Prostate gland (tissue), 2 donors: ENCODE measurements around the gene PMVK. TPM values are rescaled to one million over a fixed set of nuclear protein-coding genes. Genes with fewer than 3 reads are reported as not detected.
"Not testable (repeated sequence)": the region's sequence is repeated elsewhere in the genome, so short reads cannot be mapped to it uniquely, and the experiment has no call there.

Experiments used
- DNase-seq: peaks from one replicate; pipeline ENCODE4 v3.0.0-alpha.2; 2019; ENCODE audit warnings: low spot score
- H3K27ac ChIP-seq, 2 donors: fragments of 200-600 bp; sonication (generic); 2 replicates each; pipeline ENCODE4 v1.5.1; 2017 to 2019
- H3K27me3 ChIP-seq: fragments of 200-600 bp; sonication (generic); replicated peaks from 2 replicates; pipeline ENCODE4 v1.5.1; 2019; ENCODE audit not compliant: insufficient read depth
- H3K36me3 ChIP-seq, 2 donors: fragments of 200-600 bp; sonication (generic); 1 replicate in 1 of 2; 2 replicates in 1 of 2; pipeline versions ENCODE4 v1.5.1 to v1.8.1; 2017 to 2019
- H3K4me1 ChIP-seq: fragments of 200-600 bp; sonication (generic); replicated peaks from 2 replicates; pipeline ENCODE4 v1.5.1; 2019
- H3K4me3 ChIP-seq, 2 donors: fragments of 200-600 bp; sonication (generic); 2 replicates each; pipeline ENCODE4 v1.5.1; 2017 to 2019
- H3K9me3 ChIP-seq: fragments of 200-600 bp; sonication (generic); 2 replicates; pipeline ENCODE4 v1.5.1; 2017
- POLR2A ChIP-seq: fragments of 450-650 bp; IDR thresholded peaks from one replicate; pipeline ENCODE4 v1.6.1; 2016; ENCODE audit warnings: antibody characterized with exemption, mild to moderate bottlenecking
- POLR2AphosphoS5 ChIP-seq: sonication (generic); formaldehyde crosslinking; IDR thresholded peaks from one replicate; pipeline ENCODE4 v1.6.1; 2017; ENCODE audit warnings: antibody characterized with exemption
- WGBS: methylation state at CpG from one replicate; pipeline ENCODE4 v1.1.5; 2018; 5-methylcytosine and 5-hydroxymethylcytosine counted together
- intact Hi-C: fragments of 100-400 bp; cut with DNase I; formaldehyde crosslinking; loops from one replicate; pipeline ENCODE4 v1.14.2; 2022
- total RNA-seq, 2 donors: library from RNA; depleted of rRNA; stranded (reverse); fragments of >200 nt; gene quantifications; one replicate each; pipeline ENCODE4 v1.1.0, GENCODE V29; 2016
- TF ChIP-seq, protein P1 (sequence below), 4 experiments: fragments of 200-600 bp in 2 of 4; fragments of 450-650 bp in 2 of 4; sonication (generic) in 2 of 4; IDR thresholded peaks; 1 replicate in 3 of 4; 2 replicates in 1 of 4; pipeline ENCODE4 v1.5.1; 2016 to 2019; ENCODE audit warnings: antibody characterized with exemption in 4 of 4, mild to moderate bottlenecking in 2 of 4, moderate library complexity in 2 of 4

Gene PMVK
- total RNA-seq, 2 donors from 2014 or later: 23.2 to 26.2 TPM

DNA sequence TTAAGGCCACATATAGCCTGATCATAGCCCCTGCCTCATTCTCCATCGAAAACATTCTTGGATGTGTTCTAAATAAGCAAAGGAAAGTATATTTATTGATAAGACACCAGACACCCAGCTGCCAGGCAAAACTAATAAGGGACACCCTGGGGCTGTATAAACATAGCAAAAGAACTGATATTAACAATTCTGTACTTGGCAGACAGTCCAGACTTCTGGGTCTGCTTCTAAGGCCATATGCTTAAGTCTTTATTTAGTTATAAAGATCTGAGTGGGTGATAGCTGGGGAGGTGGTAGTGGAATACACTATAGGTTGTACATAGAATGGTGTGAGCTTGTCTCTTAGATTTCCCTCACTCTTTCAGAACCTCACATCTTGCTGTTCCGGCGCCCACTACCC is 41.8 kb upstream of the PMVK start:
- Histone ChIP-seq H3K4me1 (no peaks in the 10 kb centered on the region), H3K36me3 (no peaks in the 10 kb centered on the region), H3K27ac (no peak overlapping the region), H3K9me3 (no peaks in the 10 kb centered on the region), H3K27me3 (no peaks in the 10 kb centered on the region), H3K4me3 (no peak overlapping the region)
- intact Hi-C loops: no loop called here
- TF ChIP-seq POLR2A: no peak
- TF ChIP-seq, protein P1, sequence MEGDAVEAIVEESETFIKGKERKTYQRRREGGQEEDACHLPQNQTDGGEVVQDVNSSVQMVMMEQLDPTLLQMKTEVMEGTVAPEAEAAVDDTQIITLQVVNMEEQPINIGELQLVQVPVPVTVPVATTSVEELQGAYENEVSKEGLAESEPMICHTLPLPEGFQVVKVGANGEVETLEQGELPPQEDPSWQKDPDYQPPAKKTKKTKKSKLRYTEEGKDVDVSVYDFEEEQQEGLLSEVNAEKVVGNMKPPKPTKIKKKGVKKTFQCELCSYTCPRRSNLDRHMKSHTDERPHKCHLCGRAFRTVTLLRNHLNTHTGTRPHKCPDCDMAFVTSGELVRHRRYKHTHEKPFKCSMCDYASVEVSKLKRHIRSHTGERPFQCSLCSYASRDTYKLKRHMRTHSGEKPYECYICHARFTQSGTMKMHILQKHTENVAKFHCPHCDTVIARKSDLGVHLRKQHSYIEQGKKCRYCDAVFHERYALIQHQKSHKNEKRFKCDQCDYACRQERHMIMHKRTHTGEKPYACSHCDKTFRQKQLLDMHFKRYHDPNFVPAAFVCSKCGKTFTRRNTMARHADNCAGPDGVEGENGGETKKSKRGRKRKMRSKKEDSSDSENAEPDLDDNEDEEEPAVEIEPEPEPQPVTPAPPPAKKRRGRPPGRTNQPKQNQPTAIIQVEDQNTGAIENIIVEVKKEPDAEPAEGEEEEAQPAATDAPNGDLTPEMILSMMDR (IDR thresholded peaks at IDR 0.05): no peak
- no peak for TF ChIP-seq POLR2AphosphoS5
- DNase-seq: no peak
- WGBS: 93% methylated on average over 3 of the region's 3 CpGs

DNA sequence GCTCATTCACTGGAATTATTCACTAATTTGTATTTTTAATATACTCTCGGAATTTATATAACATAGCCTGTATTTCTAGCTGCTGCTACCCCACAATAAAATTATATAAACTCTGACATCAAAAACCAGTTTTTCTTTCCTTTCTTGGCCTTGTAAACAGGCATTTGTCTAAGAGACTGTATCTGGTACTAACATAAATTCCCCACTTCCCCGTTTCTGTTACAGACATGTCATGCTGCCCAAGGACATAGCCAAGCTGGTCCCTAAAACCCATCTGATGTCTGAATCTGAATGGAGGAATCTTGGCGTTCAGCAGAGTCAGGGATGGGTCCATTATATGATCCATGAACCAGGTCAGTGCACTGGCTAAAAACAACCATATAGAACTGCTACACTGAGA is 41.2 kb upstream of the PMVK start:
- H3K27me3 ChIP-seq, H3K36me3 ChIP-seq, H3K4me3 ChIP-seq, DNase-seq, H3K4me1 ChIP-seq, H3K9me3 ChIP-seq, H3K27ac ChIP-seq, intact Hi-C loops: not testable (repeated sequence)
- 58% methylated on average over 3 of the region's 3 CpGs for WGBS

DNA sequence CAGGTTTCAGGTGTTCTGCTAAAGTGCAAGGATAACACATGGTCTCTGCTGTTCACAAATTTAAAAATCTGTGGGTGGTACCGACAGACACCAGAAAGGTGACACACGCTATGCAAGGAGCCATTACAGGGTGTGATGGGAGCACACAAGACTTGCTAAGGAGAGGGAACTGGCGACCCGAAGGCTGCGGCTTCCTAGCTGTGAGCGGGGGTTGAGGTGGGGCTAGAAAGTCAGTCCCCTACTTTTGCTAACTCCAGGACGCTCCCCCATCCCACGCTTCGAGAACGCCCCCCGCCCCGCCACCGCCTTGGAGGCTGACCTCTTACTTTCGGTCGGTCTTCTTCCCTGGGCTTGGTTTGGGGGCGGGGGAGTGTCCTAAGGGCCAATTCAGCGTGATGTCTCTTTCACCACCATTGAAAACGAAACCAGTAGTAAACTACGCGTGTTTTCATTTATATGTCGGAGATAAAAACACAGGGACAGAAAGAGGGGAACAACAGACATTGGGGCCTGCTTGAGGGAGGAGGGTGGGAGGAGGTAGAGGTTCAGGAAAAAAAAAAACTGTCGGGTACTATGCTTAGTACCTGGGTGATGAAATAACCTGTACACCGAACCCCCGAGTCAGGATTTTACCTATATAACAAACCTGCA is 39.0 kb upstream of the PMVK start:
- Histone ChIP-seq H3K4me3 (peak overlapping the region; percentile 52 to 82), H3K9me3 (no peaks in the 10 kb centered on the region), H3K27me3 (no peaks in the 10 kb centered on the region), H3K4me1 (peaks cover 14% of the 10 kb centered on the region), H3K36me3 (no peaks in the 10 kb centered on the region), H3K27ac (peak overlapping the region; percentile 98 to 99)
- under 1% methylated on average over 24 of the region's 24 CpGs for WGBS
- peak; percentile 4 for TF ChIP-seq POLR2AphosphoS5
- TF ChIP-seq, protein P1 (IDR thresholded peaks at IDR 0.05): no peak
- no peak for TF ChIP-seq POLR2A
- DNase-seq: peak; percentile 48
- intact Hi-C loops: loop anchor here (2.0 kb wide), 1 partner anchor 25 kb away; no protein-coding TSS in a partner anchor

DNA sequence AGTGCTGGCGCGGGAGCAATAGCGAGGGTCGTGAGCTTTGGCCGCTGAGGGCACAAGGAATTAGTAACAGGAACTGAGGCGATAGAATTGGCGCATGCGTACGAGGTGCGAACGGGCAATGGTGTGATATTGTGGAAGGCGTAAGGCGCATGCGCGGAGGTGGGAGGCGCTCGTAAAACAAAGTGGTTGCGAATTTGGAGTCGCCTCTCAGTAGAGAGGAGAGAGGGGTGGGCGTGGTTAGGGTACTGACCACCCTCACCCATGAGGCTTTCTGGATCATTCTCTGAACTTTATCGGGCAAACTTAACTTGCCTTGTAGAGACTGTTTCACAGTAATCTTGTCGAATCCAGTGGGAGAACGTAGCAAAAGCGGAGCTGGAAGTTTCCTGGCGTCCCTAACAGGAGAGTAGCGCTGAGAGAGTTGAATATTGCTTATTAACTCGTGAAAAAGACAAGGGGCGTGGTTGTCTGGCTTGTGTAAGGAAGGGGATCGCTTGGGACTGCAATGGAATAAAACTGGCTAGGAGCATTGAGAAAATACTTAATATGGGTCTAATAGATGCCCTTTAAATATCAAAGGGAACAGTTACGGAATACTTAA is 38.4 kb upstream of the PMVK start:
- Histone ChIP-seq H3K4me1 (peaks cover 14% of the 10 kb centered on the region), H3K4me3 (peak overlapping the region; percentile 52 to 82), H3K36me3 (no peaks in the 10 kb centered on the region), H3K27ac (peak overlapping the region; percentile 98 to 99), H3K27me3 (no peaks in the 10 kb centered on the region), H3K9me3 (no peaks in the 10 kb centered on the region)
- DNase-seq: peak; percentile 94
- TF ChIP-seq POLR2A (peak; percentile 83), POLR2AphosphoS5 (peak; percentile 94)
- TF ChIP-seq, protein P1 (IDR thresholded peaks at IDR 0.05): no peak
- under 1% methylated on average over 30 of the region's 30 CpGs for WGBS
- intact Hi-C loops: loop anchor here (2.0 kb wide), 1 partner anchor 26 kb away; no protein-coding TSS in a partner anchor

DNA sequence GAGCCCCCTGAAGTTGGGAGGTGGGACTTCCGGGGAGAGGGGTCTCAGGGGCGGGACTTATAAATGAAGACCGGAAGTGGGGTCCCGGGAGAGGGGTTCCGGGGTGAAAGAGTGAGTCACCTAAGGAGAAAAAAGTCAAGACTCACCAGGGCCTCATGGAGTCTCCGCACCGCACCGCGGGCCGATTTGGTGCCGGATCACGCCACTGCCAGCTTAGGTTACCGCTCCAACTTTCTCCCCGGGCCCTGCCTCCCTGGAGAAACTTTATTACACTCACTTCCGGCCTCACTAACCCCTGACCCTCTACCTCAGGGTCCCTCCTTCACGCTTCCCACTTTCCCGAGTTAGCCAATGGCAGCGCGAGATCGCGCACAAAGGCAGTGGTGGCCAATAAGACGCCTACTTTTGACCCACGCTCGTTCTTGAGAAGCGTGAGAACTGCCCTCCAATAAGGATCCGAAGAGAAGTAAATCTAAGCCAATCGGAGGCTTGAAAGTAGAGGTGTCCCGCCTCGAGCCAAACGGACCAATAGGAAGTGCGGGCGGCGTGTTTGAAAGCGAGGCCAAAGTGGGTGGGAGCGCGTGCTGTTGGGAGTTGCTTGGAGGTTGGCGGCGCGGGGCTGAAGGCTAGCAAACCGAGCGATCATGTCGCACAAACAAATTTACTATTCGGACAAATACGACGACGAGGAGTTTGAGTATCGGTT is 37.7 kb upstream of the PMVK start, which contains the start of gene CKS1B:
Gene CKS1B, plus strand, starts transcription at position 580 of the 706 bp plus-strand sequence. Its CDS starts 65 bp downstream, at position 645.
- DNase-seq: peak; percentile 99
- Histone ChIP-seq H3K4me1 (peaks cover 14% of the 10 kb centered on the region), H3K9me3 (no peaks in the 10 kb centered on the region), H3K27me3 (no peaks in the 10 kb centered on the region), H3K4me3 (peak within 1 kb of the TSS; percentile 52 to 82), H3K36me3 (no peaks in the 10 kb centered on the region), H3K27ac (peak within 1 kb of the TSS; percentile 98 to 99)
- WGBS: under 1% methylated on average over 47 of the region's 47 CpGs
- intact Hi-C loops: loop anchor here (2.0 kb wide), 1 partner anchor 27 kb away; no protein-coding TSS in a partner anchor
- TF ChIP-seq POLR2A (peak; percentile 60), POLR2AphosphoS5 (peak; percentile 86)
- TF ChIP-seq, protein P1 (IDR thresholded peaks at IDR 0.05): no peak
